Keratinocyte (primary cell): ENCODE measurements around the gene CYTH1. TPM values are rescaled to one million over a fixed set of nuclear protein-coding genes. Genes with fewer than 3 reads are reported as not detected.

Source experiments
- DNase-seq: peaks from one replicate; pipeline ENCODE4 v3.0.0-alpha.2; 2011; ENCODE audit warnings: low read depth, missing footprints, low spot score
- FAIRE-seq: peaks from 2 replicates; lab custom pipeline; 2011; peaks lifted over from hg19 to GRCh38; lab: Jason Lieb, UNC
- H2AFZ ChIP-seq: 2 replicates; pipeline ENCODE4 v1.6.0; 2012; ENCODE audit warnings: low read length, control low read depth, inconsistent platforms; ENCODE audit not compliant: control insufficient read depth
- H3K27ac ChIP-seq: 2 replicates; pipeline ENCODE4 v1.5.1; 2011; ENCODE audit warnings: low read length; ENCODE audit not compliant: control insufficient read depth, insufficient read depth
- H3K27me3 ChIP-seq: 3 replicates; pipeline ENCODE4 v1.6.0; 2011; ENCODE audit warnings: low read length; ENCODE audit not compliant: control insufficient read depth, insufficient read depth; ENCODE audit errors: extremely low read depth
- H3K36me3 ChIP-seq, 2 experiments: 2 replicates in 1 of 2; 3 replicates in 1 of 2; pipeline ENCODE4 v1.5.1; 2011; ENCODE audit warnings: low read length in 2 of 2, mild to moderate bottlenecking in 1 of 2; ENCODE audit not compliant: control insufficient read depth in 2 of 2, insufficient read depth in 2 of 2; ENCODE audit errors: extremely low read depth in 1 of 2
- H3K4me1 ChIP-seq: 3 replicates; pipeline ENCODE4 v1.5.1; 2011; ENCODE audit warnings: low read length; ENCODE audit not compliant: control insufficient read depth, insufficient read depth; ENCODE audit errors: extremely low read depth
- H3K4me2 ChIP-seq: 3 replicates; pipeline ENCODE4 v1.6.0; 2011; ENCODE audit warnings: low read depth, low read length; ENCODE audit not compliant: control insufficient read depth, insufficient read depth; ENCODE audit errors: extremely low read depth
- H3K4me3 ChIP-seq, 3 experiments: fragments of 200-600 bp in 1 of 3; sonication (generic) in 1 of 3; 2 replicates in 2 of 3; 3 replicates in 1 of 3; pipeline ENCODE4 v1.5.1; 2011 to 2016; ENCODE audit warnings: low read length in 3 of 3, mild to moderate bottlenecking in 3 of 3, control low read depth in 2 of 3, inconsistent platforms in 1 of 3, low read depth in 1 of 3, mixed read lengths in 1 of 3, mixed run types in 1 of 3, moderate library complexity in 1 of 3; ENCODE audit not compliant: control insufficient read depth in 2 of 3, insufficient read depth in 2 of 3; ENCODE audit errors: extremely low read depth in 1 of 3
- H3K79me2 ChIP-seq: 2 replicates; pipeline ENCODE4 v1.6.0; 2012; ENCODE audit warnings: low read length; ENCODE audit not compliant: control insufficient read depth, insufficient read depth
- H3K9ac ChIP-seq: 3 replicates; pipeline ENCODE4 v1.6.0; 2011; ENCODE audit warnings: low read length; ENCODE audit not compliant: control insufficient read depth, insufficient read depth; ENCODE audit errors: extremely low read depth
- H3K9me1 ChIP-seq: 3 replicates; pipeline ENCODE4 v1.6.0; 2011; ENCODE audit warnings: low read length; ENCODE audit not compliant: control insufficient read depth, insufficient read depth; ENCODE audit errors: extremely low read depth
- H3K9me3 ChIP-seq: 2 replicates; pipeline ENCODE4 v1.5.1; 2012; ENCODE audit warnings: low read depth, low read length; ENCODE audit not compliant: control insufficient read depth
- H4K20me1 ChIP-seq: 3 replicates; pipeline ENCODE4 v1.6.0; 2011; ENCODE audit warnings: low read length; ENCODE audit not compliant: control insufficient read depth, insufficient read depth; ENCODE audit errors: extremely low read depth
- EZH2 ChIP-seq: IDR thresholded peaks from one replicate; pipeline ENCODE4 v1.6.1; 2012; ENCODE audit warnings: inconsistent platforms, mild to moderate bottlenecking, low read length, moderate library complexity
- dilution Hi-C: fragments of 300-500 bp; cut with MboI; formaldehyde crosslinking; loops from one replicate; pipeline ENCODE4 v1.7.0; 2020; ENCODE audit warnings: low sequenced_read_pairs; ENCODE audit not compliant: extremely low pct_ligation_motif_present
- polyA plus RNA-seq, 5 experiments: library from polyadenylated mRNA; depleted of rRNA in 3 of 5; stranded (reverse) in 3 of 5; stranded (forward) in 1 of 5; unstranded in 1 of 5; fragments of >200 nt; gene quantifications; 1 replicate in 1 of 5; 2 replicates in 3 of 5; 3 replicates in 1 of 5; pipeline versions ENCODE4 v1.2.1 to v1.2.3, GENCODE V29; 2011 to 2012; ENCODE audit warnings: missing spikeins in 2 of 5, low read depth in 1 of 5, low replicate concordance in 1 of 5
- TF ChIP-seq, protein P1 (sequence below), 3 experiments: IDR thresholded peaks in 1 of 3; conservative IDR thresholded peaks in 1 of 3; optimal IDR thresholded peaks in 1 of 3; 2 replicates in 2 of 3; 3 replicates in 1 of 3; pipeline versions ENCODE3 to v1.5.1; 2011; ENCODE audit warnings: low read length in 3 of 3, mild to moderate bottlenecking in 3 of 3, moderate library complexity in 2 of 3, control low read depth in 1 of 3, inconsistent platforms in 1 of 3; ENCODE audit not compliant: insufficient read depth in 2 of 3; ENCODE audit errors: extremely low read depth in 1 of 3

Gene CYTH1
- polyA plus RNA-seq, 1 donor (not counting 4 experiments of a cell fraction or from before 2014, with no cell fraction given), result 28.3 TPM

DNA sequence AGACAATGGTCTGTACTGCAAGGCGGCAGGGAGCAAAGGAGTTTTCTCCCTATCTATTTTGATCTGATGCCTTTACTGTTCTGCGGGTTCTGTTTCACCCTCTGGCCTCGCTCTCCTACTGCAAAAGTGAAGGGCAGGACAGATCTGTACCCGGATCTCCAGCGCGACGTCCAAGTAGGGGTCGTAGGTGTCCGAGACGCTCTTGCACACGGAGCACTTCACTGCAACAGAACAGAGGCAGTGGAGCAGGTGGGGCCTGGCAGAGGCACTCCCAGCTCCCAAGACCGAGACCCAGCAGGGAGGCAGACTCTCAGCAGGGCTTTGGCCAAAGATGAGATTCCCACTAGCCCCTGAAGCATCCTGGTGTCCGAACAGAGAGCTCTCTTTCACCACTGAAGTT is 38.8 kb upstream of the CYTH1 start:
- Histone ChIP-seq H3K4me3 (no peak overlapping the region), H2AFZ (no peak overlapping the region), H3K9me3 (no peaks in the 10 kb centered on the region), H3K4me1 (no peaks in the 10 kb centered on the region), H3K27ac (no peak overlapping the region), H3K79me2 (peaks cover 14% of the 10 kb centered on the region), H3K9me1 (peaks cover 2% of the 10 kb centered on the region), H3K36me3 (peaks cover 55 to 78% of the 10 kb centered on the region in 2 experiments), H3K9ac (no peak overlapping the region), H4K20me1 (peaks cover 4% of the 10 kb centered on the region), H3K27me3 (no peaks in the 10 kb centered on the region), H3K4me2 (no peak overlapping the region)
- no peak for DNase-seq
- dilution Hi-C loops, result no loop called here
- TF ChIP-seq EZH2, result no peak
- TF ChIP-seq, protein P1, sequence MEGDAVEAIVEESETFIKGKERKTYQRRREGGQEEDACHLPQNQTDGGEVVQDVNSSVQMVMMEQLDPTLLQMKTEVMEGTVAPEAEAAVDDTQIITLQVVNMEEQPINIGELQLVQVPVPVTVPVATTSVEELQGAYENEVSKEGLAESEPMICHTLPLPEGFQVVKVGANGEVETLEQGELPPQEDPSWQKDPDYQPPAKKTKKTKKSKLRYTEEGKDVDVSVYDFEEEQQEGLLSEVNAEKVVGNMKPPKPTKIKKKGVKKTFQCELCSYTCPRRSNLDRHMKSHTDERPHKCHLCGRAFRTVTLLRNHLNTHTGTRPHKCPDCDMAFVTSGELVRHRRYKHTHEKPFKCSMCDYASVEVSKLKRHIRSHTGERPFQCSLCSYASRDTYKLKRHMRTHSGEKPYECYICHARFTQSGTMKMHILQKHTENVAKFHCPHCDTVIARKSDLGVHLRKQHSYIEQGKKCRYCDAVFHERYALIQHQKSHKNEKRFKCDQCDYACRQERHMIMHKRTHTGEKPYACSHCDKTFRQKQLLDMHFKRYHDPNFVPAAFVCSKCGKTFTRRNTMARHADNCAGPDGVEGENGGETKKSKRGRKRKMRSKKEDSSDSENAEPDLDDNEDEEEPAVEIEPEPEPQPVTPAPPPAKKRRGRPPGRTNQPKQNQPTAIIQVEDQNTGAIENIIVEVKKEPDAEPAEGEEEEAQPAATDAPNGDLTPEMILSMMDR (optimal IDR thresholded peaks at IDR 0.05 in 1 of 3, IDR thresholded peaks at IDR 0.05 in 1 of 3, conservative IDR thresholded peaks at IDR 0.05 in 1 of 3; ENCODE audit: extremely low read depth in 1 of 3, insufficient read depth in 2 of 3, low read length in 3 of 3), result no peak
- FAIRE-seq, result no peak

DNA sequence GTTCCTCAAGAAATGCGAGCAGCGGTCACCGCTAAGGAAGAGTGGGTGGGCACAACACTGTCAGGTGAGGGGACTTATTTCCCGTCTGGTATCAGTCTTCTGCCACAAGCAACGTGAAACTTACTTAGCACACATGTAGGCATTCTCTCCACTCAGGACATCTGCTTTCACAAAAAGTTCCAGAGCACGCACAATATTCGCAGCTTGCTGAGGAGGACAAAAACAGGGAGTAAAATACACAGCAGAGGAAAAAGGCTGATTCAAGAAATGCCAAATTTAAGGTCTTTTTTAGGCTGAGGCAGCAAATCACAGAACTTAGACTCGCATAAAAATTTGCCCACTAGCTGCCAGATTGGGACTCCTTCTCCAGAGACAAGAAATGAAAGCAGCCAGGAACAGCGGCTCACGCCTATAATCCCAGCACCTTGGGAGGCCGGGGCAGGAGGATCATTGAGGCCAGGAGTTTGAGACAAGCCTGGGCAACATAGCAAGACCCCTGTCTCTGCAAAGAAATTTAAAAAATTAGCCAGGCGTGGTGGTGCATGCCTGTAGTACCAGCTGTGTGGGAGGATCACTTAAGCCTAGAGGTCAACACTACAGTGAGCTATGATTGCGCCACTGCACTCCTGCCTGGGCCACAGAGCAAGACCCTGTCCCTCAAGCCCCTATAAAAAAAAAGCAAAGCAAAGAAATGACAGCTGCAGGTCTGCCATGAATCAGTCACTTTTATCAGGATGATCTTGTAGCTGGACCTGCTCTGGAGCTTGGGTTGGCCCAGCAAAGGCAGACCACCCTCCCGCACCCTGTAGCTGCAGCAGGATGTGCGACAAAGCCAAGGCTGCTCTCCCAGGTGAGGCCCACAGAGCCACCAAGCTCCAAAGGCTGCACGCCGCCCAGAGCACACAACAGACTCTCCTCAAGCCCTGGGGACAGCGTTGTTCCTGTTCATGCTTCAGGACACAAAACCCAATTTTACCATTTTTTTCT is 38.0 kb upstream of the CYTH1 start:
- Histone ChIP-seq H3K9ac (no peak overlapping the region), H3K79me2 (peaks cover 12% of the 10 kb centered on the region), H3K4me1 (no peaks in the 10 kb centered on the region), H3K4me3 (no peak overlapping the region), H4K20me1 (no peaks in the 10 kb centered on the region), H3K36me3 (peaks cover 56 to 79% of the 10 kb centered on the region in 2 experiments), H3K9me3 (no peaks in the 10 kb centered on the region), H3K27ac (no peak overlapping the region), H3K9me1 (peaks cover 2% of the 10 kb centered on the region), H2AFZ (no peak overlapping the region), H3K4me2 (no peak overlapping the region), H3K27me3 (no peaks in the 10 kb centered on the region)
- dilution Hi-C loops, result no loop called here
- TF ChIP-seq EZH2, result no peak
- TF ChIP-seq, protein P1 (optimal IDR thresholded peaks at IDR 0.05 in 1 of 3, IDR thresholded peaks at IDR 0.05 in 1 of 3, conservative IDR thresholded peaks at IDR 0.05 in 1 of 3; ENCODE audit: extremely low read depth in 1 of 3, insufficient read depth in 2 of 3, low read length in 3 of 3), result no peak
- no peak for FAIRE-seq
- no peak for DNase-seq
